Liver (tissue), 9 donors: Measurements from ENCODE around the gene EXOC3L2. TPM values are rescaled to one million over a fixed set of nuclear protein-coding genes. Genes with fewer than 3 reads are reported as not detected.
A peak's percentile ranks its signal among the peaks of the same experiment; 100 is the strongest.
"Not testable (repeated sequence)": the region's sequence is repeated elsewhere in the genome, so short reads cannot be mapped to it uniquely, and the experiment has no call there.

Experiments
- DNase-seq: peaks from one replicate; pipeline ENCODE4 v3.0.0-alpha.2; 2017; ENCODE audit warnings: low spot score
- H3K27ac ChIP-seq, 2 donors: one replicate each; pipeline ENCODE4 v1.7.0; 2013; ENCODE audit warnings: inconsistent platforms in 2 of 2, low read length in 2 of 2, control low read depth in 1 of 2, low read depth in 1 of 2, mild to moderate bottlenecking in 1 of 2
- H3K27me3 ChIP-seq, 4 donors: one replicate each; pipeline versions ENCODE4 v1.6.1 to v1.7.0; 2013; ENCODE audit warnings: low read length in 3 of 4, inconsistent platforms in 1 of 4, mild to moderate bottlenecking in 1 of 4, moderate library complexity in 1 of 4; ENCODE audit not compliant: control insufficient read depth in 4 of 4, insufficient read depth in 4 of 4
- H3K36me3 ChIP-seq, 4 donors: one replicate each; pipeline versions ENCODE4 v1.6.1 to v1.7.0; 2013; ENCODE audit warnings: low read length in 3 of 4, mild to moderate bottlenecking in 3 of 4, low read depth in 1 of 4, moderate library complexity in 1 of 4; ENCODE audit not compliant: control insufficient read depth in 4 of 4, insufficient read depth in 3 of 4
- H3K4me1 ChIP-seq, 4 donors: one replicate each; pipeline versions ENCODE4 v1.6.1 to v1.7.0; 2013; ENCODE audit warnings: low read length in 3 of 4, mild to moderate bottlenecking in 3 of 4, moderate library complexity in 1 of 4; ENCODE audit not compliant: control insufficient read depth in 4 of 4, insufficient read depth in 4 of 4
- H3K4me3 ChIP-seq, 3 donors: one replicate each; pipeline versions ENCODE4 v1.6.1 to v1.7.0; 2013; ENCODE audit warnings: low read length in 3 of 3, control low read depth in 1 of 3, low read depth in 1 of 3, mild to moderate bottlenecking in 1 of 3
- H3K9ac ChIP-seq, 2 donors: one replicate each; pipeline ENCODE4 v1.7.0; 2013; ENCODE audit warnings: low read length in 2 of 2, mild to moderate bottlenecking in 2 of 2, moderate library complexity in 2 of 2, control low read depth in 1 of 2, low read depth in 1 of 2
- H3K9me3 ChIP-seq, 4 donors: one replicate each; pipeline versions ENCODE4 v1.6.1 to v1.7.0; 2013; ENCODE audit warnings: low read length in 3 of 4; ENCODE audit not compliant: control insufficient read depth in 4 of 4
- FOXA1 ChIP-seq: IDR thresholded peaks from 2 replicates; pipeline ENCODE4 v1.6.1; 2016; ENCODE audit warnings: antibody characterized with exemption
- FOXA2 ChIP-seq: IDR thresholded peaks from 2 replicates; pipeline ENCODE4 v1.6.1; 2016; ENCODE audit warnings: antibody characterized with exemption
- GABPA ChIP-seq, 2 donors: IDR thresholded peaks in 1 of 2; conservative IDR thresholded peaks in 1 of 2; 2 replicates each; pipeline ENCODE4 v1.6.1; 2016; ENCODE audit warnings: antibody characterized with exemption in 2 of 2, mild to moderate bottlenecking in 1 of 2, moderate library complexity in 1 of 2
- HNF4A ChIP-seq, 2 donors: conservative IDR thresholded peaks; 2 replicates each; pipeline ENCODE4 v1.6.1; 2016; ENCODE audit warnings: antibody characterized with exemption in 2 of 2, mild to moderate bottlenecking in 2 of 2
- JUND ChIP-seq, 2 donors: IDR thresholded peaks; 2 replicates each; pipeline ENCODE4 v1.6.1; 2016; ENCODE audit warnings: antibody characterized with exemption in 2 of 2
- NR2F2 ChIP-seq: IDR thresholded peaks from 2 replicates; pipeline ENCODE4 v1.6.1; 2016; ENCODE audit warnings: antibody characterized with exemption
- RAD21 ChIP-seq, 2 donors: IDR thresholded peaks; 2 replicates each; pipeline ENCODE4 v1.6.1; 2016; ENCODE audit warnings: antibody characterized with exemption in 2 of 2, mild to moderate bottlenecking in 2 of 2
- RXRA ChIP-seq, 2 donors: IDR thresholded peaks; 2 replicates each; pipeline ENCODE4 v1.6.1; 2017 to 2018; ENCODE audit warnings: antibody characterized with exemption in 2 of 2, mild to moderate bottlenecking in 1 of 2
- SP1 ChIP-seq: IDR thresholded peaks from 2 replicates; pipeline ENCODE4 v1.6.1; 2018; ENCODE audit warnings: antibody characterized with exemption, mild to moderate bottlenecking
- TAF1 ChIP-seq: conservative IDR thresholded peaks from 2 replicates; pipeline ENCODE4 v1.6.1; 2016; ENCODE audit warnings: antibody characterized with exemption, mild to moderate bottlenecking
- WGBS: extraction: QIAGEN DNeasy Blood & Tissue Kit; methylation state at CpG from one replicate; pipeline ENCODE4 v1.1.7; 2013; 5-methylcytosine and 5-hydroxymethylcytosine counted together
- polyA plus RNA-seq, 2 donors: library from polyadenylated mRNA; stranded (reverse) in 1 of 2; unstranded in 1 of 2; fragments of 200-250 nt in 1 of 2; fragments of >200 nt in 1 of 2; fragmentation: Nextera tagmentation in 1 of 2; extraction: Ambion mirVana in 1 of 2; gene quantifications; one replicate each; pipeline versions ENCODE4 v1.2.1 to v1.2.3, GENCODE V29; 2013 to 2015
- total RNA-seq, 2 donors: library from RNA; depleted of rRNA; stranded (reverse); fragments of >200 nt; gene quantifications; one replicate each; pipeline ENCODE4 v1.2.3, GENCODE V29; 2014
- TF ChIP-seq, protein P1 (sequence below): IDR thresholded peaks from 2 replicates; pipeline ENCODE4 v1.6.1; 2016; ENCODE audit warnings: antibody characterized with exemption
- TF ChIP-seq, protein P2 (sequence below): IDR thresholded peaks from 2 replicates; pipeline ENCODE4 v1.6.1; 2016; ENCODE audit warnings: antibody characterized with exemption
- TF ChIP-seq, protein P3 (sequence below): IDR thresholded peaks from 2 replicates; pipeline ENCODE4 v1.6.1; 2016; ENCODE audit warnings: antibody characterized with exemption
- TF ChIP-seq, protein P4 (sequence below): fragments of 150-350 bp; IDR thresholded peaks from 2 replicates; pipeline ENCODE4 v1.5.1; 2017; ENCODE audit warnings: improper control_type of control experiment, low read depth, low read length; ENCODE audit not compliant: missing input control
- TF ChIP-seq, protein P5 (sequence below): IDR thresholded peaks from 2 replicates; pipeline ENCODE4 v1.6.1; 2016; ENCODE audit warnings: antibody characterized with exemption, mild to moderate bottlenecking
- donor health status: healthy.
- donor health status: healthy.
- donor health status: healthy.
- donor health status: healthy.
- donor health status: healthy.

The EXOC3L2 gene
- total and polyA plus RNA-seq, 4 donors, result 1.3 to 7.3 (median 4.1) TPM

DNA sequence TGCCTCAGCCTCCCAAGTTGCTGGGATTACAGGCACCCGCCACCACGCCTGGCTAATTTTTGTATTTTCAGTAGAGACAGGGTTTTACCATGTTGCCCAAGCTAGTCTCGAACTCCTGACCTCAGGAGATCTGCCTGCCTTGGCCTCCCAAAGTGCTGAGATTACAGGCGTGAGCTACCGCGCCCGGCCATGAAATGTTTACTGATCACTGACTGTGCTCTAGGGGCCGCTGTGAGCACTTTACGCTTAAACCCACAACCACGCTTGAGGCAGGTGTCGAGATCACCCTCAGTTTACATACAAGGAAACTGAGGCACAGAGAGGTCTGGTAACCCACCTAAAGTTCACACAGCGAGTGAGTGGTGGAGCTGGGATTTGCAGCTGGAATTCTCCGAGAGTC lies 24.7 kb upstream of the EXOC3L2 start:
- peaks cover 0 to 23% (median 8%) of the 10 kb centered on the region in 4 donors for H3K36me3 ChIP-seq
- peak overlapping the region in 1 of 3 donors; percentile 10 for H3K4me3 ChIP-seq
- TF ChIP-seq RAD21 (IDR thresholded peaks at IDR 0.05), result peak in 1 of 2 donors; percentile 44
- WGBS, result 73% methylated on average over 13 of the region's 13 CpGs
- not testable (repeated sequence) for H3K27me3 ChIP-seq, DNase-seq, H3K9ac ChIP-seq, H3K9me3 ChIP-seq
- peak overlapping the region in 1 of 2 donors; percentile 70 for H3K27ac ChIP-seq
- peaks cover 8 to 41% (median 26%) of the 10 kb centered on the region in 4 donors for H3K4me1 ChIP-seq

DNA sequence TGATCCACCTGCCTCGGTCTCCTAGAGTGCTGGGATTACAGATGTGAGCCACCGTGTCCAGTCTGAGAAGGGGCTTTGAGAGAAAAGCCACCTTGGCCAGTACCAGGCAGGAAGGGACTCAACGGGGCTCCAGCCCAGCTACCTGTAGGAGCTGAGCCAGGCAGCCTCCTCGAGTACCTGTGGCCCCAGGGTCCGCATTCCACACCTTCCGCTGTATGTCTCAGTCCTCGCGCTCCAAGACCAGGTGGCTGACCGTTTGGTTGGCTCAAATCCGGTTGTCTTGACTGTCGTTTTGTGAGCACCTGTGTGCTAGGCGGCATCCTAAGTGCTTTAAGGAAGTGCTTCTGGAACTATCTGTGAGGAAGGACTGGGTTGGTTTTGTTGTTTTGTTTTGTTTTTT lies 22.1 kb upstream of the EXOC3L2 start:
- H3K4me1 ChIP-seq, result peaks cover 0 to 21% (median 15%) of the 10 kb centered on the region in 4 donors
- no peaks in the 10 kb centered on the region for H3K27me3 ChIP-seq
- TF ChIP-seq, protein P1, sequence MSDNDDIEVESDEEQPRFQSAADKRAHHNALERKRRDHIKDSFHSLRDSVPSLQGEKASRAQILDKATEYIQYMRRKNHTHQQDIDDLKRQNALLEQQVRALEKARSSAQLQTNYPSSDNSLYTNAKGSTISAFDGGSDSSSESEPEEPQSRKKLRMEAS, result no peak
- TF ChIP-seq RXRA (IDR thresholded peaks at IDR 0.05) (no peak), SP1 (no peak), FOXA1 (no peak), JUND (IDR thresholded peaks at IDR 0.05) (no peak), HNF4A (conservative IDR thresholded peaks at IDR 0.05) (no peak), FOXA2 (no peak), GABPA (IDR thresholded peaks at IDR 0.05 in 1 of 2, conservative IDR thresholded peaks at IDR 0.05 in 1 of 2) (no peak)
- TF ChIP-seq, protein P2, sequence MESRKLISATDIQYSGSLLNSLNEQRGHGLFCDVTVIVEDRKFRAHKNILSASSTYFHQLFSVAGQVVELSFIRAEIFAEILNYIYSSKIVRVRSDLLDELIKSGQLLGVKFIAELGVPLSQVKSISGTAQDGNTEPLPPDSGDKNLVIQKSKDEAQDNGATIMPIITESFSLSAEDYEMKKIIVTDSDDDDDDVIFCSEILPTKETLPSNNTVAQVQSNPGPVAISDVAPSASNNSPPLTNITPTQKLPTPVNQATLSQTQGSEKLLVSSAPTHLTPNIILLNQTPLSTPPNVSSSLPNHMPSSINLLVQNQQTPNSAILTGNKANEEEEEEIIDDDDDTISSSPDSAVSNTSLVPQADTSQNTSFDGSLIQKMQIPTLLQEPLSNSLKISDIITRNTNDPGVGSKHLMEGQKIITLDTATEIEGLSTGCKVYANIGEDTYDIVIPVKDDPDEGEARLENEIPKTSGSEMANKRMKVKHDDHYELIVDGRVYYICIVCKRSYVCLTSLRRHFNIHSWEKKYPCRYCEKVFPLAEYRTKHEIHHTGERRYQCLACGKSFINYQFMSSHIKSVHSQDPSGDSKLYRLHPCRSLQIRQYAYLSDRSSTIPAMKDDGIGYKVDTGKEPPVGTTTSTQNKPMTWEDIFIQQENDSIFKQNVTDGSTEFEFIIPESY, result no peak
- TF ChIP-seq, protein P3, sequence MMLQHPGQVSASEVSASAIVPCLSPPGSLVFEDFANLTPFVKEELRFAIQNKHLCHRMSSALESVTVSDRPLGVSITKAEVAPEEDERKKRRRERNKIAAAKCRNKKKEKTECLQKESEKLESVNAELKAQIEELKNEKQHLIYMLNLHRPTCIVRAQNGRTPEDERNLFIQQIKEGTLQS, result no peak
- DNase-seq, result no peak
- H3K9me3 ChIP-seq, result no peaks in the 10 kb centered on the region
- no peak overlapping the region for H3K4me3 ChIP-seq
- H3K27ac ChIP-seq, result no peak overlapping the region
- H3K9ac ChIP-seq, result no peak overlapping the region
- H3K36me3 ChIP-seq, result peaks cover 0 to 23% (median 9%) of the 10 kb centered on the region in 4 donors
- 95% methylated on average over 12 of the region's 12 CpGs for WGBS

DNA sequence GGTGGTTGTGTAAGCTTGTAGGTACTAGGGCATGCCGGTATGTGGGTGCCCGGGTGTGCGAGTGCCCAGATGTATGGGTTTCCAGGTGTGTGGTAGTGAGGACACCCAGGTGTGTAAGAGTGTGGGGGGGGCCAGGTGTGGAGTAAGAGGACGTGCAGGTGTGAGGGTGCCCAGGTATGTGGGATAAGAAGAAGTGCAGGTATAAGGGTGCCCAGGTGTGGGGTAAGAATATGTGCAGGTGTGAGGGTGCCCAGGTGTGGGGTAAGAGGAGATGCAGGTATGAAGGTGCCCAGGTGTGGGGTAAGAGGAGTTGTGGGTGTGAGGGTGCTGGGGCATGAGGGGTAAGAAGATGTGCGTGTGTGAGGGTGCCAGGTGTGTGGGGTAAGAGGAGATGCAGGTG lies 20.2 kb upstream of the EXOC3L2 start:
- TF ChIP-seq JUND (IDR thresholded peaks at IDR 0.05) (no peak), NR2F2 (no peak), HNF4A (conservative IDR thresholded peaks at IDR 0.05) (no peak), TAF1 (no peak), GABPA (IDR thresholded peaks at IDR 0.05 in 1 of 2, conservative IDR thresholded peaks at IDR 0.05 in 1 of 2) (no peak)
- TF ChIP-seq, protein P2, result no peak
- TF ChIP-seq, protein P1, result no peak
- TF ChIP-seq, protein P4, sequence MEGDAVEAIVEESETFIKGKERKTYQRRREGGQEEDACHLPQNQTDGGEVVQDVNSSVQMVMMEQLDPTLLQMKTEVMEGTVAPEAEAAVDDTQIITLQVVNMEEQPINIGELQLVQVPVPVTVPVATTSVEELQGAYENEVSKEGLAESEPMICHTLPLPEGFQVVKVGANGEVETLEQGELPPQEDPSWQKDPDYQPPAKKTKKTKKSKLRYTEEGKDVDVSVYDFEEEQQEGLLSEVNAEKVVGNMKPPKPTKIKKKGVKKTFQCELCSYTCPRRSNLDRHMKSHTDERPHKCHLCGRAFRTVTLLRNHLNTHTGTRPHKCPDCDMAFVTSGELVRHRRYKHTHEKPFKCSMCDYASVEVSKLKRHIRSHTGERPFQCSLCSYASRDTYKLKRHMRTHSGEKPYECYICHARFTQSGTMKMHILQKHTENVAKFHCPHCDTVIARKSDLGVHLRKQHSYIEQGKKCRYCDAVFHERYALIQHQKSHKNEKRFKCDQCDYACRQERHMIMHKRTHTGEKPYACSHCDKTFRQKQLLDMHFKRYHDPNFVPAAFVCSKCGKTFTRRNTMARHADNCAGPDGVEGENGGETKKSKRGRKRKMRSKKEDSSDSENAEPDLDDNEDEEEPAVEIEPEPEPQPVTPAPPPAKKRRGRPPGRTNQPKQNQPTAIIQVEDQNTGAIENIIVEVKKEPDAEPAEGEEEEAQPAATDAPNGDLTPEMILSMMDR, result no peak
- TF ChIP-seq, protein P3, result no peak
- TF ChIP-seq, protein P5, sequence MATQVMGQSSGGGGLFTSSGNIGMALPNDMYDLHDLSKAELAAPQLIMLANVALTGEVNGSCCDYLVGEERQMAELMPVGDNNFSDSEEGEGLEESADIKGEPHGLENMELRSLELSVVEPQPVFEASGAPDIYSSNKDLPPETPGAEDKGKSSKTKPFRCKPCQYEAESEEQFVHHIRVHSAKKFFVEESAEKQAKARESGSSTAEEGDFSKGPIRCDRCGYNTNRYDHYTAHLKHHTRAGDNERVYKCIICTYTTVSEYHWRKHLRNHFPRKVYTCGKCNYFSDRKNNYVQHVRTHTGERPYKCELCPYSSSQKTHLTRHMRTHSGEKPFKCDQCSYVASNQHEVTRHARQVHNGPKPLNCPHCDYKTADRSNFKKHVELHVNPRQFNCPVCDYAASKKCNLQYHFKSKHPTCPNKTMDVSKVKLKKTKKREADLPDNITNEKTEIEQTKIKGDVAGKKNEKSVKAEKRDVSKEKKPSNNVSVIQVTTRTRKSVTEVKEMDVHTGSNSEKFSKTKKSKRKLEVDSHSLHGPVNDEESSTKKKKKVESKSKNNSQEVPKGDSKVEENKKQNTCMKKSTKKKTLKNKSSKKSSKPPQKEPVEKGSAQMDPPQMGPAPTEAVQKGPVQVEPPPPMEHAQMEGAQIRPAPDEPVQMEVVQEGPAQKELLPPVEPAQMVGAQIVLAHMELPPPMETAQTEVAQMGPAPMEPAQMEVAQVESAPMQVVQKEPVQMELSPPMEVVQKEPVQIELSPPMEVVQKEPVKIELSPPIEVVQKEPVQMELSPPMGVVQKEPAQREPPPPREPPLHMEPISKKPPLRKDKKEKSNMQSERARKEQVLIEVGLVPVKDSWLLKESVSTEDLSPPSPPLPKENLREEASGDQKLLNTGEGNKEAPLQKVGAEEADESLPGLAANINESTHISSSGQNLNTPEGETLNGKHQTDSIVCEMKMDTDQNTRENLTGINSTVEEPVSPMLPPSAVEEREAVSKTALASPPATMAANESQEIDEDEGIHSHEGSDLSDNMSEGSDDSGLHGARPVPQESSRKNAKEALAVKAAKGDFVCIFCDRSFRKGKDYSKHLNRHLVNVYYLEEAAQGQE, result no peak
- no peak overlapping the region for H3K27ac ChIP-seq
- H3K36me3 ChIP-seq, result peaks cover 0 to 16% (median 6%) of the 10 kb centered on the region in 4 donors
- no peak overlapping the region for H3K4me3 ChIP-seq
- DNase-seq, result no peak
- peaks cover 0 to 8% (median 4%) of the 10 kb centered on the region in 4 donors for H3K4me1 ChIP-seq
- no peaks in the 10 kb centered on the region for H3K27me3 ChIP-seq
- H3K9me3 ChIP-seq, result no peaks in the 10 kb centered on the region
- WGBS, result 97% methylated on average over 5 of the region's 5 CpGs
- no peak overlapping the region for H3K9ac ChIP-seq
